H1 (cell line): Measurements from ENCODE around the gene LNPK. TPM values are rescaled to one million over a fixed set of nuclear protein-coding genes. Genes with fewer than 3 reads are reported as not detected.

Experiments used
- CTCF ChIA-PET: fragments of 300-600 bp; sonication (Branson Sonifier 250); formaldehyde crosslinking; loops from one replicate; lab custom pipeline; 2021; ENCODE audit not compliant: partially characterized antibody; lab: Charles Lee
- POLR2A ChIA-PET: fragments of 300-600 bp; sonication (Branson Sonifier 250); formaldehyde crosslinking; loops from one replicate; lab custom pipeline; 2021; ENCODE audit warnings: inconsistent platforms; ENCODE audit not compliant: partially characterized antibody; lab: Charles Lee
- DNase-seq, 2 experiments: peaks; one replicate each; pipeline versions ENCODE4 v3.0.0 to v3.0.0-alpha.2; 2010 to 2022; ENCODE audit warnings: low spot score in 2 of 2, low read depth in 1 of 2, mixed read lengths in 1 of 2
- FAIRE-seq: peaks from 2 replicates; lab custom pipeline; 2011; peaks lifted over from hg19 to GRCh38; lab: Jason Lieb, UNC
- H2AFZ ChIP-seq: 2 replicates; pipeline ENCODE4 v1.8.1; 2012; ENCODE audit warnings: low read length, inconsistent platforms
- H2AK5ac ChIP-seq: 2 replicates; pipeline ENCODE4 v1.6.1; 2013; ENCODE audit warnings: low read depth, low read length
- H2BK120ac ChIP-seq: replicated peaks from 2 replicates; pipeline ENCODE3; 2013; ENCODE audit warnings: low read depth, low read length, inconsistent platforms
- H2BK12ac ChIP-seq: 2 replicates; pipeline ENCODE4 v1.6.1; 2013; ENCODE audit warnings: low read depth, low read length
- H2BK15ac ChIP-seq: 2 replicates; pipeline ENCODE4 v1.6.1; 2013; ENCODE audit warnings: low read length
- H2BK20ac ChIP-seq: 2 replicates; pipeline ENCODE4 v1.6.1; 2013; ENCODE audit warnings: low read length
- H2BK5ac ChIP-seq: 2 replicates; pipeline ENCODE4 v1.6.1; 2013; ENCODE audit warnings: low read depth, low read length
- H3K14ac ChIP-seq: 2 replicates; pipeline ENCODE4 v1.6.1; 2013; ENCODE audit warnings: inconsistent platforms; ENCODE audit not compliant: insufficient read length
- H3K18ac ChIP-seq: 2 replicates; pipeline ENCODE4 v1.6.1; 2013; ENCODE audit warnings: low read length; ENCODE audit errors: extremely low read depth
- H3K23ac ChIP-seq: 2 replicates; pipeline ENCODE4 v1.6.1; 2013; ENCODE audit warnings: inconsistent platforms; ENCODE audit not compliant: insufficient read length
- H3K23me2 ChIP-seq: 2 replicates; pipeline ENCODE4 v1.6.1; 2013; ENCODE audit warnings: low read depth, low read length
- H3K27ac ChIP-seq: 2 replicates; pipeline ENCODE4 v1.6.1; 2011; ENCODE audit warnings: low read depth, low read length, inconsistent platforms
- H3K27me3 ChIP-seq, 4 experiments: replicated peaks in 1 of 4; 1 replicate in 1 of 4; 2 replicates in 3 of 4; pipeline versions ENCODE4 v1.6.1 to v1.8.1; 2011 to 2013; ENCODE audit warnings: low read length in 3 of 4, mild to moderate bottlenecking in 3 of 4, inconsistent platforms in 2 of 4, mixed read lengths in 2 of 4, moderate library complexity in 1 of 4; ENCODE audit not compliant: control insufficient read depth in 3 of 4, insufficient read depth in 3 of 4; ENCODE audit errors: extremely low read depth in 1 of 4
- H3K36me3 ChIP-seq, 4 experiments: 2 replicates each; pipeline versions ENCODE4 v1.6.1 to v1.8.1; 2011 to 2013; ENCODE audit warnings: mild to moderate bottlenecking in 4 of 4, low read length in 3 of 4, moderate library complexity in 2 of 4, control low read depth in 1 of 4, inconsistent platforms in 1 of 4; ENCODE audit not compliant: insufficient read depth in 4 of 4, control insufficient read depth in 2 of 4
- H3K4ac ChIP-seq: replicated peaks from 2 replicates; pipeline ENCODE3; 2013; ENCODE audit warnings: low read length, low read depth, mixed read lengths, inconsistent platforms; ENCODE audit not compliant: insufficient read length
- H3K4me1 ChIP-seq, 4 experiments: replicated peaks in 1 of 4; 1 replicate in 1 of 4; 2 replicates in 3 of 4; pipeline versions ENCODE4 v1.6.1 to v1.8.1; 2011 to 2013; ENCODE audit warnings: low read length in 3 of 4, inconsistent platforms in 2 of 4, mixed read lengths in 1 of 4; ENCODE audit not compliant: insufficient read depth in 4 of 4, control insufficient read depth in 3 of 4
- H3K4me2 ChIP-seq, 2 experiments: 2 replicates each; pipeline versions ENCODE4 v1.6.1 to v1.8.1; 2011 to 2013; ENCODE audit warnings: low read depth in 2 of 2, low read length in 2 of 2, control low read depth in 1 of 2, inconsistent platforms in 1 of 2, mild to moderate bottlenecking in 1 of 2; ENCODE audit not compliant: insufficient read depth in 1 of 2
- H3K4me3 ChIP-seq, 4 experiments: fragments of 200-600, 300-600 bp in 1 of 4; sonication (generic), shearing (Covaris generic), sonication (Bioruptor Twin) in 1 of 4; 2 replicates each; pipeline versions ENCODE4 v1.5.1 to v1.8.1; 2011 to 2016; ENCODE audit warnings: low read length in 4 of 4, low read depth in 3 of 4, control low read depth in 2 of 4, inconsistent platforms in 2 of 4, mild to moderate bottlenecking in 2 of 4, mixed read lengths in 1 of 4, moderate library complexity in 1 of 4; ENCODE audit not compliant: insufficient read depth in 2 of 4; ENCODE audit errors: extremely low read depth in 1 of 4
- H3K56ac ChIP-seq: replicated peaks from 2 replicates; pipeline ENCODE3; 2013; ENCODE audit warnings: low read depth, mild to moderate bottlenecking, mixed read lengths, low read length, inconsistent platforms; ENCODE audit not compliant: insufficient read length
- H3K79me1 ChIP-seq: 2 replicates; pipeline ENCODE4 v1.6.1; 2013; ENCODE audit warnings: low read depth, low read length, control low read depth
- H3K79me2 ChIP-seq, 2 experiments: 2 replicates each; pipeline versions ENCODE4 v1.6.1 to v1.8.1; 2012 to 2013; ENCODE audit warnings: low read length in 2 of 2, mild to moderate bottlenecking in 2 of 2, inconsistent platforms in 1 of 2; ENCODE audit not compliant: insufficient read depth in 2 of 2, control insufficient read depth in 1 of 2
- H3K9ac ChIP-seq, 4 experiments: replicated peaks in 1 of 4; 1 replicate in 1 of 4; 2 replicates in 3 of 4; pipeline versions ENCODE4 v1.6.1 to v1.8.1; 2011 to 2013; ENCODE audit warnings: low read depth in 3 of 4, low read length in 3 of 4, control low read depth in 2 of 4, mild to moderate bottlenecking in 2 of 4, moderate library complexity in 2 of 4, inconsistent platforms in 1 of 4; ENCODE audit errors: extremely low read depth in 1 of 4
- H3K9me3 ChIP-seq, 2 experiments: 2 replicates each; pipeline versions ENCODE4 v1.6.1 to v1.8.1; 2012 to 2013; ENCODE audit warnings: mild to moderate bottlenecking in 2 of 2, moderate library complexity in 2 of 2, control low read depth in 1 of 2, inconsistent platforms in 1 of 2, low read depth in 1 of 2, low read length in 1 of 2, mixed read lengths in 1 of 2; ENCODE audit not compliant: insufficient read depth in 2 of 2
- H4K20me1 ChIP-seq, 2 experiments: replicated peaks in 1 of 2; 2 replicates each; pipeline versions ENCODE3 to v1.8.1; 2011 to 2013; ENCODE audit warnings: inconsistent platforms in 2 of 2, low read length in 2 of 2, mild to moderate bottlenecking in 1 of 2; ENCODE audit not compliant: insufficient read depth in 2 of 2, control insufficient read depth in 1 of 2
- H4K5ac ChIP-seq: 2 replicates; pipeline ENCODE4 v1.6.1; 2013; ENCODE audit warnings: low read length, low read depth, mixed read lengths, inconsistent platforms; ENCODE audit not compliant: insufficient read length
- H4K8ac ChIP-seq: 2 replicates; pipeline ENCODE4 v1.8.0; 2013; ENCODE audit warnings: mild to moderate bottlenecking, moderate library complexity, low read length, inconsistent platforms; ENCODE audit not compliant: insufficient read depth; ENCODE audit errors: extremely low read depth
- H4K91ac ChIP-seq: replicated peaks from 2 replicates; pipeline ENCODE3; 2013; ENCODE audit warnings: low read length, mixed read lengths, inconsistent platforms; ENCODE audit not compliant: insufficient read length
- BRCA1 ChIP-seq: IDR thresholded peaks from 2 replicates; pipeline ENCODE4 v1.6.1; 2012; ENCODE audit warnings: low read depth, low read length, improper control_type of control experiment
- CHD1 ChIP-seq: IDR thresholded peaks from 2 replicates; pipeline ENCODE4 v1.6.1; 2012; ENCODE audit warnings: low read depth, low read length, improper control_type of control experiment
- CHD2 ChIP-seq: IDR thresholded peaks from 2 replicates; pipeline ENCODE4 v1.6.1; 2012; ENCODE audit warnings: low read length, improper control_type of control experiment
- GTF2F1 ChIP-seq: IDR thresholded peaks from 2 replicates; pipeline ENCODE4 v1.6.1; 2012; ENCODE audit warnings: low read depth, low read length, improper control_type of control experiment, borderline replicate concordance
- HDAC6 ChIP-seq: IDR thresholded peaks from one replicate; pipeline ENCODE4 v1.7.1; 2012; ENCODE audit warnings: low read depth, mild to moderate bottlenecking, inconsistent platforms, low read length, moderate library complexity
- MAFK ChIP-seq: IDR thresholded peaks from 2 replicates; pipeline ENCODE4 v1.6.1; 2012; ENCODE audit warnings: low read depth, mild to moderate bottlenecking, improper control_type of control experiment, low read length
- NRF1 ChIP-seq: IDR thresholded peaks from 2 replicates; pipeline ENCODE4 v1.6.1; 2011; ENCODE audit warnings: mild to moderate bottlenecking, low read depth, low read length, improper control_type of control experiment
- POLR2A ChIP-seq, 2 experiments: IDR thresholded peaks; 1 replicate in 1 of 2; 2 replicates in 1 of 2; pipeline ENCODE4 v1.6.1; 2011; ENCODE audit warnings: low read depth in 2 of 2, low read length in 2 of 2, mild to moderate bottlenecking in 2 of 2; ENCODE audit errors: control extremely low read depth in 1 of 2
- RFX5 ChIP-seq: IDR thresholded peaks from 2 replicates; pipeline ENCODE4 v1.6.1; 2011; ENCODE audit warnings: low read depth, low read length, improper control_type of control experiment, borderline replicate concordance
- RNF2 ChIP-seq: fragments of 200-900, 300-1000 bp; sonication (generic); IDR thresholded peaks from 2 replicates; pipeline ENCODE4 v1.7.1; 2016; ENCODE audit warnings: borderline replicate concordance, low read depth, mild to moderate bottlenecking, antibody characterized with exemption, low read length; ENCODE audit not compliant: poor library complexity, severe bottlenecking; ENCODE audit errors: missing control alignments
- SUZ12 ChIP-seq: fragments of 200-600 bp; sonication (generic); IDR thresholded peaks from 2 replicates; pipeline ENCODE4 v1.6.1; 2012; ENCODE audit warnings: mild to moderate bottlenecking, inconsistent platforms, low read length, moderate library complexity, mixed read lengths
- TBP ChIP-seq: IDR thresholded peaks from 2 replicates; pipeline ENCODE4 v1.6.1; 2011; ENCODE audit warnings: low read depth, low read length, improper control_type of control experiment
- TEAD4 ChIP-seq: IDR thresholded peaks from 2 replicates; pipeline ENCODE4 v1.6.1; 2012; ENCODE audit warnings: low read depth, low read length, inconsistent platforms, mixed read lengths
- YY1 ChIP-seq: IDR thresholded peaks from 2 replicates; pipeline ENCODE4 v1.6.1; 2011; ENCODE audit warnings: low read depth, mild to moderate bottlenecking, low read length
- WGBS, 2 experiments: shearing (Covaris generic) in 1 of 2; methylation state at CpG; one replicate each; pipeline versions ENCODE4 v1.1.6 to v1.1.7; 2013 to 2015; ENCODE audit warnings: low lambda C conversion rate in 2 of 2, mixed read lengths in 2 of 2, inconsistent platforms in 1 of 2, low coverage in 1 of 2, missing lambda C conversion rate in 1 of 2; ENCODE audit not compliant: insufficient replicate concordance in 2 of 2, insufficient coverage in 1 of 2, insufficient read length in 1 of 2; ENCODE audit errors: extremely low coverage in 1 of 2, missing lambda C conversion rate in 1 of 2; 5-methylcytosine and 5-hydroxymethylcytosine counted together
- polyA plus RNA-seq, 7 experiments: library from polyadenylated mRNA; depleted of rRNA in 3 of 7; stranded (reverse) in 5 of 7; unstranded in 2 of 7; fragments of >200 nt in 5 of 7; fragments of 200-250 nt in 2 of 7; gene quantifications; 1 replicate in 5 of 7; 2 replicates in 1 of 7; 4 replicates in 1 of 7; pipeline versions ENCODE4 v1.2.1 to v1.2.3, GENCODE V29; 2011 to 2013; ENCODE audit warnings: missing spikeins in 2 of 7, mixed read lengths in 2 of 7
- total RNA-seq: library from RNA; stranded (reverse); fragmentation: NEBNext Ultra II Directional; extraction: Animal tissue kit (Norgen Biotek cat#: 25700); gene quantifications from 2 replicates; pipeline ENCODE4 v1.2.1, GENCODE V29; 2021
- TF ChIP-seq, protein P1 (sequence below): IDR thresholded peaks from 2 replicates; pipeline ENCODE4 v1.6.1; 2011; ENCODE audit warnings: low read depth, mild to moderate bottlenecking, low read length; ENCODE audit not compliant: insufficient read depth

Gene LNPK
- total and polyA plus RNA-seq, 2 of the 8 experiments (the other 6 are each of a cell fraction or from before 2014, with no cell fraction given) = 3.1 to 10.3 TPM

DNA sequence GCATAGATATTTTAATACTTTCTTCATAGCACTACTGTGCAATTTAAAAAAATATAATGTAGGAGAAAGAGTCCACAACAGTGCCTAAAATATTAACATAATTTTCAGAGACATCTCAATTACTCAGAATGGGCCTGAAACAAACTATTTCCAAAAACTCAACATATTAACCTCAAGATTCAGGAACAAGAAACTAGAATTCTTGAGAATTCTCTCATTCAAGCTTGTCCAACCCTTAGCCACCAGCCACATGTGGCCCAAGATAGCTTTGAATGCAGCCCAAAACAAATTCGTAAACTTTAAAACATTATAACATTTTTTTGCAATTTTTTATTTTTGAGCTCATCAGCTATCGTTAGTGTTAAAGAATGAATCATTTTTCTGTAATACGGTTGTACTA, 35.2 kb downstream of the LNPK start:
- Histone ChIP-seq H4K91ac (no peak overlapping the region), H3K4me2 (no peak overlapping the region), H3K4me3 (no peak overlapping the region), H3K9ac (no peak overlapping the region), H2BK15ac (no peak overlapping the region), H3K23me2 (no peaks in the 10 kb centered on the region), H2BK20ac (no peak overlapping the region), H4K20me1 (no peaks in the 10 kb centered on the region), H2BK12ac (no peak overlapping the region), H3K9me3 (no peaks in the 10 kb centered on the region), H3K18ac (no peak overlapping the region), H4K5ac (no peak overlapping the region), H2BK120ac (no peak overlapping the region), H3K23ac (no peak overlapping the region), H3K79me2 (no peaks in the 10 kb centered on the region), H4K8ac (no peak overlapping the region), H3K27me3 (no peaks in the 10 kb centered on the region), H3K36me3 (no peaks in the 10 kb centered on the region), H3K27ac (no peak overlapping the region), H3K4ac (no peak overlapping the region), H3K4me1 (no peaks in the 10 kb centered on the region), H2AFZ (no peak overlapping the region), H2BK5ac (no peak overlapping the region), H3K79me1 (no peaks in the 10 kb centered on the region), H2AK5ac (no peak overlapping the region), H3K56ac (no peak overlapping the region), H3K14ac (no peak overlapping the region)
- no peak for FAIRE-seq
- 81% methylated on average over 3 of the region's 3 CpGs; no CpG with 5 or more reads in 1 of the 2 experiments for WGBS, 2 experiments
- POLR2A ChIA-PET = no interaction called here
- DNase-seq = no peak
- CTCF ChIA-PET = no interaction called here
- TF ChIP-seq RNF2 (no peak), POLR2A (IDR thresholded peaks at IDR 0.05; ENCODE audit: control extremely low read depth in 1 of 2, low read depth in 2 of 2, low read length in 2 of 2) (no peak), NRF1 (no peak), SUZ12 (no peak), TEAD4 (no peak), YY1 (no peak), CHD2 (no peak), RFX5 (no peak), BRCA1 (no peak), MAFK (no peak), CHD1 (no peak), TBP (no peak), HDAC6 (no peak), GTF2F1 (no peak)
- TF ChIP-seq, protein P1, sequence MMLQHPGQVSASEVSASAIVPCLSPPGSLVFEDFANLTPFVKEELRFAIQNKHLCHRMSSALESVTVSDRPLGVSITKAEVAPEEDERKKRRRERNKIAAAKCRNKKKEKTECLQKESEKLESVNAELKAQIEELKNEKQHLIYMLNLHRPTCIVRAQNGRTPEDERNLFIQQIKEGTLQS = no peak
